Measurements from ENCODE around the gene RHOV.

GRCh38 chr15:40873694-40874561, at the start of gene RHOV:
- TF ChIP-seq POLR2A (IDR thresholded peaks at IDR 0.05; ENCODE audit: low read depth, low read length) (no peak), CTCF (conservative IDR thresholded peaks at IDR 0.05; ENCODE audit: low read depth, low read length) (peak; percentile 40), USF2 (IDR thresholded peaks at IDR 0.05; ENCODE audit: low read depth, low read length) (no peak), MAFK (IDR thresholded peaks at IDR 0.05; ENCODE audit: low read depth, low read length) (no peak), FOS (IDR thresholded peaks at IDR 0.05; ENCODE audit: low read depth, low read length) (no peak), MAZ (IDR thresholded peaks at IDR 0.05; ENCODE audit: borderline replicate concordance, low read depth, low read length) (no peak), RFX5 (IDR thresholded peaks at IDR 0.05; ENCODE audit: low read depth, low read length) (no peak), RAD21 (IDR thresholded peaks at IDR 0.05; ENCODE audit: low read length) (no peak; the same call in 1 of the 2 replicates), ELK1 (IDR thresholded peaks at IDR 0.05; ENCODE audit: borderline replicate concordance, low read depth, low read length) (no peak), BHLHE40 (IDR thresholded peaks at IDR 0.05; ENCODE audit: low read depth, low read length) (no peak), CEBPB (IDR thresholded peaks at IDR 0.05; ENCODE audit: low read depth, low read length) (no peak), MXI1 (IDR thresholded peaks at IDR 0.05; ENCODE audit: borderline replicate concordance, low read depth, low read length) (no peak), RCOR1 (IDR thresholded peaks at IDR 0.05; ENCODE audit: insufficient replicate concordance, low read length) (no peak), NFE2L2 (IDR thresholded peaks at IDR 0.05; ENCODE audit: low read depth, low read length) (no peak)

Measured in IMR-90 (cell line).